Mesenteric fat pad (tissue), 1 donor: ENCODE data around the gene MTHFD1. TPM values are rescaled to one million over a fixed set of nuclear protein-coding genes. Genes with fewer than 3 reads are reported as not detected.
A peak's percentile ranks its signal among the peaks of the same experiment; 100 is the strongest.
"Not testable (repeated sequence)": the region's sequence is repeated elsewhere in the genome, so short reads cannot be mapped to it uniquely, and the experiment has no call there.

Experiments
- DNase-seq: peaks from one replicate; pipeline ENCODE4 v3.0.0-alpha.2; 2020; ENCODE audit warnings: low spot score
- long read RNA-seq: library from polyadenylated mRNA; unstranded; transcript quantifications from one replicate; pipeline ENCODE4 v2.0.0, GENCODE V29; 2020
- total RNA-seq: library from RNA; stranded (reverse); fragmentation: NEBNext Ultra II Directional; extraction: Animal tissue kit (Norgen Biotek cat#: 25700); gene quantifications from one replicate; pipeline ENCODE4 v1.2.1, GENCODE V29; 2021
- donor health status: DM: yes; HTN: yes; CAD: no.

The MTHFD1 gene
- total RNA-seq, result 161 TPM
- long read RNA-seq, full-length matches to known transcripts, result 240 of 319 reads
- long read RNA-seq, partial matches to known transcripts, result 42 of 319 reads
- long read RNA-seq, other reads (novel, unspliced or antisense), result 37 of 319 reads

- peak; percentile 100 for DNase-seq
Observed at GRCh38 chr14:64387782-64388532, at the start of gene MTHFD1. Gene MTHFD1, plus strand, starts transcription at chr14:64388353. Its CDS starts 75 bp downstream, at chr14:64388428.

- peak; percentile 93 for DNase-seq
Observed at GRCh38 chr14:64338616-64339316, 49.4 kb upstream of the MTHFD1 start.

GRCh38 chr14:64340560-64341196 lies 47.5 kb upstream of the MTHFD1 start:
- no peak for DNase-seq

- no peak for DNase-seq
Observed at GRCh38 chr14:64347748-64348147, 40.4 kb upstream of the MTHFD1 start.

GRCh38 chr14:64349741-64350490 lies 38.2 kb upstream of the MTHFD1 start:
- no peak for DNase-seq

GRCh38 chr14:64363265-64363846 lies 24.8 kb upstream of the MTHFD1 start:
- DNase-seq, result no peak

GRCh38 chr14:64364907-64365306 lies 23.2 kb upstream of the MTHFD1 start:
- DNase-seq, result no peak

- not testable (repeated sequence) for DNase-seq
Observed at GRCh38 chr14:64365358-64365889, 22.7 kb upstream of the MTHFD1 start.

- no peak for DNase-seq
Observed at GRCh38 chr14:64369201-64369600, 19.0 kb upstream of the MTHFD1 start.

GRCh38 chr14:64387232-64387781 lies 846 bp upstream of the MTHFD1 start:
- no peak for DNase-seq

GRCh38 chr14:64388533-64389285 lies 556 bp downstream of the MTHFD1 start:
- no peak for DNase-seq

GRCh38 chr14:64391113-64391725 lies 3.1 kb downstream of the MTHFD1 start:
- no peak for DNase-seq

- DNase-seq, result no peak
Observed at GRCh38 chr14:64391986-64392385, 3.8 kb downstream of the MTHFD1 start.

GRCh38 chr14:64393189-64393726 lies 5.1 kb downstream of the MTHFD1 start:
- not testable (repeated sequence) for DNase-seq

GRCh38 chr14:64394423-64394822 lies 6.3 kb downstream of the MTHFD1 start:
- DNase-seq, result no peak

- DNase-seq, result no peak
Observed at GRCh38 chr14:64394977-64395633, 7.0 kb downstream of the MTHFD1 start.

- DNase-seq, result no peak
Observed at GRCh38 chr14:64400829-64401459, 12.8 kb downstream of the MTHFD1 start.

GRCh38 chr14:64401949-64402348 lies 13.8 kb downstream of the MTHFD1 start:
- DNase-seq, result no peak
